GM21447 (cell line): ENCODE results near the gene ITSN1.

Source experiments
- ATAC-seq: cut with Tn5 transposase; IDR thresholded peaks from one replicate; pipeline ENCODE4 v1.9.1; 2021; ENCODE audit not compliant: unreplicated experiment

Gene ITSN1

GRCh38 chr21:33881689-33882440, 239.6 kb downstream of the ITSN1 start:
- ATAC-seq = no peak

- no peak for ATAC-seq
These were observed 240.8 kb downstream of the ITSN1 start for GRCh38 chr21:33883118-33883517.

GRCh38 chr21:33884376-33885171, 242.3 kb downstream of the ITSN1 start:
- ATAC-seq = no peak

GRCh38 chr21:33885172-33885514, 242.8 kb downstream of the ITSN1 start:
- ATAC-seq = no peak

DNA sequence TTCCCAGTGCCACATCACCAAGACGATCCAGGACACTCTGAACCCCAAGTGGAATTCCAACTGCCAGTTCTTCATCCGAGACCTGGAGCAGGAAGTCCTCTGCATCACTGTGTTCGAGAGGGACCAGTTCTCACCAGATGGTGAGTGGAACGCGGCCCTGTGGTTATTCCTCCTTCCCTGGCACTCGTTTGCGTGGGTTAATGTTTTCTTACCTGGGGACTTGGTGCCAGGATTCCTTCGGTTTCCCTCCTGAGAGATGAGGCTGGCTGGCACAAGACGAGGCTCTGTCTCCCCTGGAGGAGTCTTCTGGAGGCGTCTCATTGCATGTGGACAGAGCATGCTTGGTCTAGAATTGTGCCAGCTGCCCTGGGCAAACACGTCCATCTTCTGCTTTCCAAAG, 244.0 kb downstream of the ITSN1 start:
- ATAC-seq = no peak

DNA sequence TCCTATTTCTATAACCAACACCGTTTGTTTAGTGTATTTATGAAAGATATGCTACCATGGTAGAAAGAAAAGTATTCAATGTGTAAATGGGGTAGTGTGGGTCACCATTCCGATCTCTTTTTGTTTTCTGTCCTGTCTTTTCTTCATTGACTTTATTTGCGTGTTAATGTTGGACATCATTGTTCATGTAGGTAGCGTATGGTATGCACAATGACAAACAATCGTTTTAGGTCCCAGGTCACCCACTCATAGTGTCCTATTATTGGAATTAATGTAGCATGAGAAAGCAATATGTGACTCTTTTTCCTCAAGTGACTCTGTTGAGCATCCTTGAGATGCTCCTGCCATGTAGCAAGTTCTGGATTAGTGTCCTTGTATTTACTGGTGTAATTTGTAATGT, 247.9 kb downstream of the ITSN1 start:
- ATAC-seq = no peak

DNA sequence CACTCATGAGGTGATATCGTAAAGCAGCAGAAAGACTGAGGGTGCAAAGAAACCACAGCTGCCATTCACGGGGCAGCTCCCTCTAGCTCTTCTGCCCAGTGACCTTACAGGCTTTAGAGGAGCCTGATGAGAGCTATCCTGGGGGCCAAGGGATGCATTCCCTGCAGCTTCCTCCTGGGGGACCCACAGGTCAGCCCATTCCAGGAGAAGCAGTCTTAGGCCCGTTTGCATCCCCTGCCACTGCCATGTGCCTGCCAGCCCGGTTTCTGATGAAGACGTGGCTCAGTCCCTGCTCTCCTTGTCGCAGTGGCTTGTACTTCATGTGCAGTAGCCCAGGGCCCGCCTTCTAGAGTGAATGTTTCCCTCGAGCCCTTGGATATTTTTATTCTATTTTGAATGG, 250.6 kb downstream of the ITSN1 start:
- no peak for ATAC-seq

GRCh38 chr21:33893917-33894316, 251.6 kb downstream of the ITSN1 start:
- no peak for ATAC-seq

- no peak for ATAC-seq
These were observed 252.5 kb downstream of the ITSN1 start for GRCh38 chr21:33894736-33895288.

DNA sequence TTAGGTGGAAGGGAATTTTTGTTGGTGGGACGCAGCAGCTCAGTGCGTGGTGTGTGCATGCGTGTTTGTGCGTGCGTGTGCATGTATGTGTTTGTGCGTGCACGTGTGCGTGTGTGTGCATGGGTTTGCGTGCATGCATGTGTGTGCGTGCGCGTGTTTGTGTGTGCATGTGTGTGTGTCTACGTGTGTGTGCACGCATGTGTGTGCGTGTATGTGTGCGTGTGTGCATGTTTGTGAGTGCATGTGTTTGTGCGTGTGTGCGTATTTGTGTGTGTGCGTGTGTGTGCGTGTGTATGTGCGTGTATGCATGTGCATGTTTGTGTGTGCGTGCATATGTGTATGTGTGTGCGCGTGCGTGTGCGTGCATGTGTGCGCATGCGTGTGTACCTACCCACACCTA, 253.1 kb downstream of the ITSN1 start:
- no peak for ATAC-seq

- ATAC-seq = no peak
These were observed 254.4 kb downstream of the ITSN1 start for GRCh38 chr21:33896691-33897090.

- no peak for ATAC-seq
These were observed 254.8 kb downstream of the ITSN1 start for GRCh38 chr21:33897098-33897497.

DNA sequence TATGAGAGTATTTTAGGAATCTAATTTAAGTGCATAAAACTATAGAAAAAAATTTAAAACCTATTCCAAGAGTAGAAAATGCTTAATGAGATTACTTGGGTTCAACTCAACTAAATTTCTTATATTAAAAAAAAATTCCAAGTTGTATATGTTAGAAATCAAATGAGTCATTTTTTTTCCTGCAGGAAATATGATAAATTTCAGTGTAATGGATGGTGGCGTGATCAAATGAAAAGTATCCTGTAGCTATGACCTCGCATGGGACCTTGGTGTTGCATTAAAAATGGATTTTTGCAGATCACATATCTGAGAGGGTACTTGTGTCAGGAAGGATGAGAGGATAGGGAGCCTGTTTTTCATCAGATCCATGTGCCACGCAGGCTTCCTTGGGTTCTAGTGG, 255.4 kb downstream of the ITSN1 start:
- ATAC-seq = no peak

DNA sequence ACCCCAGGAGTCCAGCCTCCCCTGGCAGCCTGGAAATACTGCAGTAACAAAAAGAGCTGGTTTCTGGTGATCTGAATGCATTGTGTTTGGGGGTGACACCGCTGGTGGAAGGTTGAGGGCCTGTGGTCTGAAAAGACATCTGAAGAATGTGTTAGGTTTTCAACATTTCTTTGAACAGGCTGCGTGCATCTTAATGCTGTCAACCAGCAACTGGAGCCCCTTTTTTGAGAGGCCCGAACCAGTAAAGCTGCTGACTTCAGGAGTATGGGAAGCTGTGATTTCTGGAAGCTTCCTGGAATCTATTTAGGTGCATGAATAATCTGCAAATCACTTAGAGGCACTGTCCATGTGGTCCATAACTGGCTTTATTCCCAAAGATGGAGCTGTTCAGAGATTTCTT, 256.3 kb downstream of the ITSN1 start:
- no peak for ATAC-seq

GRCh38 chr21:33899199-33899598, 256.9 kb downstream of the ITSN1 start:
- ATAC-seq = no peak

DNA sequence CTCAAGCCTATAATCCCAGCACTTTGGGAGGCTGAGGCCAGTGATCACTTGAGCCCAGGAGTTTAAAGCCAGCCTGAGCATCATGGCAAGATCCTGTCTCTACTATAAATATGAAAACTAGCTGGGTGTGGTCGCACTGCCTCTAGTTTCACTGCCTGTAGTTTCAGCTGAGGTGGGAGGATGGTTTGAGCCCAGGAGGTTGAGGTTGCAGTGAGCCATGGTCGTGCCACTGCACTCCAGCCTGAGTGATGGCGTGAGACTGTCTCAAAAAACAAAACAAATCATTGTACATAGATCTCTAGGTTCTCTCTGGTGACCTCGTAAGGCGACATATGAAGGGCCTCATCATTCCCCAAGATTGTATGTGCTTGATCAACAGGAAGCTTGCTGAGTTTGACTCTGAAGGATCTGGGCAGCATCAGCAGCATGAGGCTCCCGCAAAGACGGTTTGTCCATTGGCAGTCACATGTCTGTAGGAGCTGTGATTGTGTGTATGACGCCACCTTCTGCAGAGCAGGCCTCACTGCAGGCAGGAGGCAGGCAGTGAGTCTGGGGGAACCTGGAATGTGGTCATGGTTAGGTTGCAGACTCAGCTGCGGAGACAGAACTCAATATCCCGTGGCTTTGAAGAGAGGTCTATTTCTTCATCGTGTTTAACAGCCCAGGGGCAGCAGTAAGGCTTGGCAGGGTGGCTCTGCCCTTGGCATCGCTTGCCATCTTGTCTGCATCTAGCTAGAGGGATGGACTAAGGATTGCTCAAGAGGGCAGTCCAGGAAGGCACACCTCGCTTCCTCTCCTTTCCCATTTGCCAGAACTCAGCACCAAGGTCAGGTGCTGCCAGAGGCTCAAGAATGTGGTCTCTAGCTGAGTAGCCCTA, 259.3 kb downstream of the ITSN1 start:
- no peak for ATAC-seq

DNA sequence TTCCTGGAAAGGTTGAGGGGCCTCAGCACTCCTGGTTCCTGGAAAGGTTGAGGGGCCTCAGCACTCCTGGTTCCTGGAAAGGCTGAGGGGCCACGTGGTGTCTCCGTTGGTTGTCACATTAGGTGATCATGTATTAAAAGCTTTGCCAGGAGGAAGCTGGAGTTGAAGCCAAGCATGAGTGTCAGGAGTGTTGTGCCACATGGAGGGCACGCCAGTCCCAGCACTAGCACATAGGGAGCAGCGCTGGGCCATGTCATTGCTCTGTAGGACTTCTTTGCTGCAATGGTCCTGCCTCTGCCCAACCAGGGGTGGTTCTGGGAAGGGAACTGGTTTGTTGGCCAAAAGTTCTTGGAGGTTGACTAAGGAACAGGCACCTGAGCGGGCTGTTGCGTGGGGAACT, 260.0 kb downstream of the ITSN1 start:
- no peak for ATAC-seq

DNA sequence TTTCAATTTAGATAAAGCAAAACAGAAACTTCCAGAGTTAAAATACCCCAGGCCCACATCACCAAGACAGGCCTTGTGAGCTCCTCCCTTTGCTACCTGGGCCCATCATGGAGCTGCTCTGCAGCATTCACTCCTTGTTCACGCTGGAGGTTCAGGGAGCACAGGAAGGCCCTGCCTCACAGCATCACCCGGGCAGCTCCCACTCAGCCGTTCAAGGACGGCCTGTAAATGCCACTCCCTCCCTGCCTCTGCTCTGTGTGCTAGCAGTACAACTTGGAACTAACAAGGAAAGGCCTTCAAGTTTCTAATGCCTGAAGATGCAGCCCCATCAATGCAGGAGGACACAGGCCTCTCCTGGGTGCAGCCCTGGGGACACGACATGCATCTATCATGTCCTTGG, 261.7 kb downstream of the ITSN1 start:
- no peak for ATAC-seq

GRCh38 chr21:33908760-33909159, 266.5 kb downstream of the ITSN1 start:
- no peak for ATAC-seq

GRCh38 chr21:33909756-33910155, 267.5 kb downstream of the ITSN1 start:
- ATAC-seq = no peak

GRCh38 chr21:33914188-33914587, 271.9 kb downstream of the ITSN1 start:
- no peak for ATAC-seq
